ENCODE measurements around the gene FICD.

DNA sequence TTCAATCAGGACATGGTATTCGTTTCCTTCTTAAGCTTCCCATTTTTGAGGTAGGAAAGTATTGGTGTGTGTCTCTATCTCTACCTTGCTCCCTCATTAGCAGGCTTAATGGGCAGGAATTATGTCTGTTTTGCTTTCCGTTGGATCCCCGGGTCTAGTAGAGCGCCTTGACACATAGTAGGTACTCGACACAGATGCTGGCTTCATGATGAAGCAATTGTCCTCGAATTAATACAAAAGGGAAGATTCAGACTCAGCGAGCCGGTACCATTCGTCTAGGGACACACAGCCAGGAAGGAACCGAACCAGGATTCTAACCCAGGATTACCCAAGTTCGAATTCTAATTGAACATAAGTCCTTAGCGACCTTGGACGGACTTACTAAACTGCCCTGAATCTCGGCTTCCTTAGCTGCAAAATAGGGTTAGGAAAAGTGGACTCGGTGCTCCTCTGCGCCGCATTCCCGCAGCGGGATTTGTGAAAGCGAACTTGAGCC, 46.8 kb downstream of the FICD start:
- TF ChIP-seq POLR2AphosphoS5 (IDR thresholded peaks at IDR 0.05; ENCODE audit: borderline replicate concordance, low read depth, low read length) (no peak), EZH2 (IDR thresholded peaks at IDR 0.05) (no peak), FOXP2 (optimal IDR thresholded peaks at IDR 0.05; ENCODE audit: control extremely low read depth, extremely low read length, insufficient read depth) (no peak)

Measured in SK-N-MC (cell line).